H1 (cell line): ENCODE results near the gene KLHL35.

Experiments
- EGR1 ChIP-seq: IDR thresholded peaks from 2 replicates; pipeline ENCODE4 v1.6.1; 2011; ENCODE audit warnings: low read depth, low read length, borderline replicate concordance
- EP300 ChIP-seq, 2 experiments: IDR thresholded peaks; 1 replicate in 1 of 2; 2 replicates in 1 of 2; pipeline ENCODE4 v1.6.1; 2011 to 2012; ENCODE audit warnings: low read depth in 2 of 2, low read length in 2 of 2, mild to moderate bottlenecking in 2 of 2, borderline replicate concordance in 1 of 2, inconsistent platforms in 1 of 2, moderate library complexity in 1 of 2
- EZH2 ChIP-seq: fragments of 200-600 bp; sonication (generic); IDR thresholded peaks from 2 replicates; pipeline ENCODE4 v1.7.1; 2012; ENCODE audit warnings: low read depth, mild to moderate bottlenecking, moderate library complexity, low read length, inconsistent platforms; ENCODE audit not compliant: severe bottlenecking
- HDAC6 ChIP-seq: IDR thresholded peaks from one replicate; pipeline ENCODE4 v1.7.1; 2012; ENCODE audit warnings: low read depth, mild to moderate bottlenecking, inconsistent platforms, low read length, moderate library complexity
- PHF8 ChIP-seq: fragments of 200-600 bp; sonication (generic); conservative IDR thresholded peaks from 2 replicates; pipeline ENCODE4 v1.7.1; 2012; ENCODE audit warnings: low read depth, mild to moderate bottlenecking, inconsistent platforms, low read length, moderate library complexity
- POLR2A ChIP-seq, 2 experiments: IDR thresholded peaks; 1 replicate in 1 of 2; 2 replicates in 1 of 2; pipeline ENCODE4 v1.6.1; 2011; ENCODE audit warnings: low read depth in 2 of 2, low read length in 2 of 2, mild to moderate bottlenecking in 2 of 2; ENCODE audit errors: control extremely low read depth in 1 of 2
- POLR2AphosphoS5 ChIP-seq: IDR thresholded peaks from 2 replicates; pipeline ENCODE4 v1.6.1; 2011; ENCODE audit warnings: low read depth, low read length
- RAD21 ChIP-seq, 2 experiments: IDR thresholded peaks in 1 of 2; conservative IDR thresholded peaks in 1 of 2; 2 replicates each; pipeline ENCODE4 v1.6.1; 2011; ENCODE audit warnings: low read depth in 2 of 2, low read length in 2 of 2, improper control_type of control experiment in 1 of 2, inconsistent platforms in 1 of 2, mild to moderate bottlenecking in 1 of 2, moderate library complexity in 1 of 2
- RXRA ChIP-seq: IDR thresholded peaks from 2 replicates; pipeline ENCODE4 v1.6.1; 2011; ENCODE audit warnings: low read depth, mild to moderate bottlenecking, low read length, moderate library complexity; ENCODE audit not compliant: insufficient read depth
- SP1 ChIP-seq: IDR thresholded peaks from 2 replicates; pipeline ENCODE4 v1.6.1; 2011; ENCODE audit warnings: low read depth, low read length
- TAF1 ChIP-seq: IDR thresholded peaks from 2 replicates; pipeline ENCODE4 v1.6.1; 2011; ENCODE audit warnings: mild to moderate bottlenecking, low read depth, low read length
- ZNF274 ChIP-seq: IDR thresholded peaks from 2 replicates; pipeline ENCODE4 v1.7.0; 2012; ENCODE audit warnings: low read length, borderline replicate concordance; ENCODE audit errors: extremely low read depth
- TF ChIP-seq, protein P1 (sequence below), 3 experiments: IDR thresholded peaks; 1 replicate in 2 of 3; 2 replicates in 1 of 3; pipeline versions ENCODE4 v1.5.1 to v1.6.1; 2011; ENCODE audit warnings: low read length in 3 of 3, mild to moderate bottlenecking in 3 of 3, inconsistent platforms in 2 of 3, low read depth in 1 of 3, moderate library complexity in 1 of 3; ENCODE audit not compliant: insufficient read depth in 1 of 3; ENCODE audit errors: control extremely low read depth in 1 of 3
- TF ChIP-seq, protein P2 (sequence below): IDR thresholded peaks from 2 replicates; pipeline ENCODE4 v1.6.1; 2011; ENCODE audit warnings: low read length, improper control_type of control experiment

GRCh38 chr11:75456596-75457183 lies 23.7 kb upstream of the KLHL35 start:
- TF ChIP-seq, protein P1, sequence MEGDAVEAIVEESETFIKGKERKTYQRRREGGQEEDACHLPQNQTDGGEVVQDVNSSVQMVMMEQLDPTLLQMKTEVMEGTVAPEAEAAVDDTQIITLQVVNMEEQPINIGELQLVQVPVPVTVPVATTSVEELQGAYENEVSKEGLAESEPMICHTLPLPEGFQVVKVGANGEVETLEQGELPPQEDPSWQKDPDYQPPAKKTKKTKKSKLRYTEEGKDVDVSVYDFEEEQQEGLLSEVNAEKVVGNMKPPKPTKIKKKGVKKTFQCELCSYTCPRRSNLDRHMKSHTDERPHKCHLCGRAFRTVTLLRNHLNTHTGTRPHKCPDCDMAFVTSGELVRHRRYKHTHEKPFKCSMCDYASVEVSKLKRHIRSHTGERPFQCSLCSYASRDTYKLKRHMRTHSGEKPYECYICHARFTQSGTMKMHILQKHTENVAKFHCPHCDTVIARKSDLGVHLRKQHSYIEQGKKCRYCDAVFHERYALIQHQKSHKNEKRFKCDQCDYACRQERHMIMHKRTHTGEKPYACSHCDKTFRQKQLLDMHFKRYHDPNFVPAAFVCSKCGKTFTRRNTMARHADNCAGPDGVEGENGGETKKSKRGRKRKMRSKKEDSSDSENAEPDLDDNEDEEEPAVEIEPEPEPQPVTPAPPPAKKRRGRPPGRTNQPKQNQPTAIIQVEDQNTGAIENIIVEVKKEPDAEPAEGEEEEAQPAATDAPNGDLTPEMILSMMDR (IDR thresholded peaks at IDR 0.05; ENCODE audit: control extremely low read depth in 1 of 3, insufficient read depth in 1 of 3, low read depth in 1 of 3, low read length in 3 of 3): no peak
- TF ChIP-seq, protein P2, sequence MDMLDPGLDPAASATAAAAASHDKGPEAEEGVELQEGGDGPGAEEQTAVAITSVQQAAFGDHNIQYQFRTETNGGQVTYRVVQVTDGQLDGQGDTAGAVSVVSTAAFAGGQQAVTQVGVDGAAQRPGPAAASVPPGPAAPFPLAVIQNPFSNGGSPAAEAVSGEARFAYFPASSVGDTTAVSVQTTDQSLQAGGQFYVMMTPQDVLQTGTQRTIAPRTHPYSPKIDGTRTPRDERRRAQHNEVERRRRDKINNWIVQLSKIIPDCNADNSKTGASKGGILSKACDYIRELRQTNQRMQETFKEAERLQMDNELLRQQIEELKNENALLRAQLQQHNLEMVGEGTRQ: no peak
- no peak for TF ChIP-seq EP300 (IDR thresholded peaks at IDR 0.05; ENCODE audit: borderline replicate concordance in 1 of 2, low read depth in 2 of 2, low read length in 2 of 2)
- no peak for TF ChIP-seq RAD21 (IDR thresholded peaks at IDR 0.05 in 1 of 2, conservative IDR thresholded peaks at IDR 0.05 in 1 of 2; ENCODE audit: low read depth in 2 of 2, low read length in 2 of 2)
- TF ChIP-seq POLR2A (IDR thresholded peaks at IDR 0.05; ENCODE audit: control extremely low read depth in 1 of 2, low read depth in 2 of 2, low read length in 2 of 2): no peak
- TF ChIP-seq RXRA: no peak
- TF ChIP-seq TAF1: no peak
- TF ChIP-seq EZH2: no peak
- no peak for TF ChIP-seq EGR1
- no peak for TF ChIP-seq SP1
- no peak for TF ChIP-seq ZNF274
- TF ChIP-seq POLR2AphosphoS5: no peak
- TF ChIP-seq HDAC6: no peak
- TF ChIP-seq PHF8: no peak
